K562 (cell line): Measurements from ENCODE around the gene CAV1. TPM values are rescaled to one million over a fixed set of nuclear protein-coding genes. Genes with fewer than 3 reads are reported as not detected.

ENCODE experiments used
- ATF7 ChIP-seq: fragments of 450-650 bp; IDR thresholded peaks from 2 replicates; pipeline ENCODE4 v1.7.1; 2014; ENCODE audit warnings: mild to moderate bottlenecking, moderate library complexity
- C11orf30 ChIP-seq: fragments of 450-650 bp; IDR thresholded peaks from 2 replicates; pipeline ENCODE4 v1.6.1; 2016; ENCODE audit warnings: low read depth, mild to moderate bottlenecking
- CLOCK ChIP-seq: fragments of 250-450 bp; sonication (Bioruptor Pico); IDR thresholded peaks from 2 replicates; pipeline ENCODE4 v1.4.0; 2020; ENCODE audit warnings: mild to moderate bottlenecking, moderate library complexity, borderline replicate concordance
- CTCFL ChIP-seq: IDR thresholded peaks from 2 replicates; pipeline ENCODE4 v1.6.1; 2011; ENCODE audit warnings: borderline replicate concordance, low read depth, mild to moderate bottlenecking, moderate library complexity, low read length; ENCODE audit not compliant: insufficient read depth, poor library complexity, severe bottlenecking
- E2F6 ChIP-seq, 2 experiments: IDR thresholded peaks; 2 replicates each; pipeline ENCODE4 v1.6.1; 2011; ENCODE audit warnings: borderline replicate concordance in 1 of 2, control low read depth in 1 of 2, low read depth in 1 of 2, low read length in 1 of 2, mild to moderate bottlenecking in 1 of 2, mixed read lengths in 1 of 2, moderate library complexity in 1 of 2; ENCODE audit not compliant: insufficient read depth in 1 of 2, insufficient read length in 1 of 2, poor library complexity in 1 of 2, severe bottlenecking in 1 of 2; ENCODE audit errors: extremely low read depth in 1 of 2
- EP400 ChIP-seq: fragments of 450-650 bp; IDR thresholded peaks from 2 replicates; pipeline ENCODE4 v1.6.1; 2017; ENCODE audit warnings: antibody characterized with exemption, mild to moderate bottlenecking, moderate library complexity
- ESRRB ChIP-seq: fragments of 250-450 bp; sonication (Bioruptor Pico); IDR thresholded peaks from 2 replicates; pipeline ENCODE4 v1.5.0; 2020; ENCODE audit warnings: mild to moderate bottlenecking, moderate library complexity, borderline replicate concordance
- EZH2 ChIP-seq: IDR thresholded peaks from 2 replicates; pipeline ENCODE4 v1.6.1; 2012; ENCODE audit warnings: low read depth, mild to moderate bottlenecking, inconsistent platforms, low read length, borderline replicate concordance
- FOS ChIP-seq: IDR thresholded peaks from 3 replicates; pipeline ENCODE4 v1.6.1; 2011; ENCODE audit not compliant: insufficient read length; ENCODE audit errors: extremely low read depth
- HDAC3 ChIP-seq: fragments of 450-650 bp; IDR thresholded peaks from 2 replicates; pipeline ENCODE4 v1.6.1; 2018; ENCODE audit warnings: borderline replicate concordance, mild to moderate bottlenecking, moderate library complexity; ENCODE audit not compliant: partially characterized antibody
- MAFF ChIP-seq: IDR thresholded peaks from 2 replicates; pipeline ENCODE4 v1.6.1; 2012; ENCODE audit warnings: low read length, improper control_type of control experiment
- NFATC3 ChIP-seq: fragments of 450-650 bp; IDR thresholded peaks from 2 replicates; pipeline ENCODE4 v1.6.1; 2017; ENCODE audit warnings: mild to moderate bottlenecking
- NR4A1 ChIP-seq, 2 experiments: fragments of 250-450 bp in 1 of 2; fragments of 450-650 bp in 1 of 2; sonication (Bioruptor Pico) in 1 of 2; IDR thresholded peaks; 2 replicates each; pipeline versions ENCODE4 v1.4.0 to v1.6.1; 2016 to 2020; ENCODE audit warnings: mild to moderate bottlenecking in 2 of 2, missing compliant biosample characterization in 1 of 2, missing genetic modification characterization in 1 of 2, moderate library complexity in 1 of 2
- RBBP5 ChIP-seq: fragments of 200-600 bp; sonication (generic); IDR thresholded peaks from 2 replicates; pipeline ENCODE4 v1.6.1; 2012; ENCODE audit warnings: borderline replicate concordance, mild to moderate bottlenecking, low read length, control low read depth, inconsistent platforms; ENCODE audit not compliant: insufficient read depth, poor library complexity, severe bottlenecking
- SLC30A9 ChIP-seq: fragments of 250-450 bp; sonication (Bioruptor Pico); IDR thresholded peaks from 2 replicates; pipeline ENCODE4 v1.8.0; 2022; ENCODE audit warnings: mild to moderate bottlenecking, moderate library complexity
- SRSF3 ChIP-seq: fragments of 200-400 bp; formaldehyde crosslinking; IDR thresholded peaks from 2 replicates; pipeline ENCODE4 v1.6.1; 2016; ENCODE audit warnings: mild to moderate bottlenecking, low read length, moderate library complexity; ENCODE audit not compliant: insufficient read depth
- STAT5A ChIP-seq: IDR thresholded peaks from 2 replicates; pipeline ENCODE4 v1.6.1; 2012; ENCODE audit warnings: low read length, inconsistent platforms, borderline replicate concordance
- ZBTB7A ChIP-seq: IDR thresholded peaks from 2 replicates; pipeline ENCODE4 v1.6.1; 2011; ENCODE audit warnings: low read depth, mild to moderate bottlenecking, low read length, moderate library complexity, borderline replicate concordance; ENCODE audit not compliant: control insufficient read depth
- ZFP1 ChIP-seq: fragments of 450-650 bp; formaldehyde crosslinking; IDR thresholded peaks from 2 replicates; pipeline ENCODE4 v1.4.0; 2020; ENCODE audit warnings: mild to moderate bottlenecking, mixed read lengths
- ZNF384 ChIP-seq: IDR thresholded peaks from 2 replicates; pipeline ENCODE4 v1.6.1; 2012; ENCODE audit warnings: low read depth, low read length, improper control_type of control experiment
- ZNF431 ChIP-seq: sonication (generic); formaldehyde crosslinking; IDR thresholded peaks from 2 replicates; pipeline ENCODE4 v1.8.0; 2022; ENCODE audit warnings: mild to moderate bottlenecking, missing genetic modification reagents
- ZNF57 ChIP-seq: fragments of 450-650 bp; formaldehyde crosslinking; IDR thresholded peaks from 2 replicates; pipeline ENCODE4 v1.4.0; 2020; ENCODE audit warnings: mild to moderate bottlenecking, moderate library complexity
- polyA plus RNA-seq, 8 experiments: library from polyadenylated mRNA; depleted of rRNA in 4 of 8; stranded (reverse) in 5 of 8; unstranded in 3 of 8; fragments of >200 nt; fragmentation: Nextera tagmentation in 2 of 8; fragmentation: Illumina TruSeq in 1 of 8; extraction: Ambion mirVana in 2 of 8; extraction: Trizol in 1 of 8; gene quantifications; 2 replicates each; pipeline versions ENCODE4 v1.2.1 to v1.2.3, GENCODE V29; 2011 to 2014; ENCODE audit warnings: inconsistent platforms in 1 of 8, missing spikeins in 1 of 8
- total RNA-seq, 7 experiments: library from RNA; depleted of rRNA in 6 of 7; stranded (reverse); fragments of >200 nt in 6 of 7; fragmentation: Illumina TruSeq in 2 of 7; extraction: Trizol in 2 of 7; gene quantifications; 2 replicates each; pipeline versions ENCODE4 v1.2.1 to v1.2.3, GENCODE V29; 2011 to 2021; ENCODE audit warnings: low replicate concordance in 1 of 7

Gene CAV1
- total and polyA plus RNA-seq, 9 of the 15 experiments (the other 6 are each of a cell fraction or from before 2014, with no cell fraction given): 0.08 to 1.5 (median 0.63) TPM

GRCh38 chr7:116491887-116492653, 32.8 kb upstream of the CAV1 start (continued):
- TF ChIP-seq ZNF57 (CRISPR knock-in tag) (no peak), FOS (no peak), CTCFL (no peak), SLC30A9 (no peak), HDAC3 (no peak), CLOCK (CRISPR knock-in tag) (no peak), NR4A1 (CRISPR knock-in tag; IDR thresholded peaks at IDR 0.05) (no peak), NR4A1 (tag; IDR thresholded peaks at IDR 0.05) (no peak), SRSF3 (no peak), RBBP5 (no peak), STAT5A (no peak), EP400 (no peak), E2F6 (IDR thresholded peaks at IDR 0.05; ENCODE audit: borderline replicate concordance in 1 of 2, extremely low read depth in 1 of 2, insufficient read depth in 1 of 2, insufficient read length in 1 of 2, low read depth in 1 of 2, low read length in 1 of 2, poor library complexity in 1 of 2, severe bottlenecking in 1 of 2) (no peak), ZBTB7A (no peak), ZFP1 (CRISPR knock-in tag) (no peak), ZNF431 (no peak), NFATC3 (0 out of 2 replicates have a peak, but pooled peaks have one; percentile 16), EZH2 (no peak), MAFF (peak; percentile 74; the same call in 1 of the 2 replicates), ZNF384 (peak; percentile 81), ESRRB (no peak), ATF7 (no peak), C11orf30 (peak; percentile 91)
